Measurements from ENCODE around the gene PNMA8C. TPM values are rescaled to one million over a fixed set of nuclear protein-coding genes. Genes with fewer than 3 reads are reported as not detected.
A peak's percentile ranks its signal among the peaks of the same experiment; 100 is the strongest.

The PNMA8C gene
- total RNA-seq, 1 experiment from 2014 or later, result not detected

DNA sequence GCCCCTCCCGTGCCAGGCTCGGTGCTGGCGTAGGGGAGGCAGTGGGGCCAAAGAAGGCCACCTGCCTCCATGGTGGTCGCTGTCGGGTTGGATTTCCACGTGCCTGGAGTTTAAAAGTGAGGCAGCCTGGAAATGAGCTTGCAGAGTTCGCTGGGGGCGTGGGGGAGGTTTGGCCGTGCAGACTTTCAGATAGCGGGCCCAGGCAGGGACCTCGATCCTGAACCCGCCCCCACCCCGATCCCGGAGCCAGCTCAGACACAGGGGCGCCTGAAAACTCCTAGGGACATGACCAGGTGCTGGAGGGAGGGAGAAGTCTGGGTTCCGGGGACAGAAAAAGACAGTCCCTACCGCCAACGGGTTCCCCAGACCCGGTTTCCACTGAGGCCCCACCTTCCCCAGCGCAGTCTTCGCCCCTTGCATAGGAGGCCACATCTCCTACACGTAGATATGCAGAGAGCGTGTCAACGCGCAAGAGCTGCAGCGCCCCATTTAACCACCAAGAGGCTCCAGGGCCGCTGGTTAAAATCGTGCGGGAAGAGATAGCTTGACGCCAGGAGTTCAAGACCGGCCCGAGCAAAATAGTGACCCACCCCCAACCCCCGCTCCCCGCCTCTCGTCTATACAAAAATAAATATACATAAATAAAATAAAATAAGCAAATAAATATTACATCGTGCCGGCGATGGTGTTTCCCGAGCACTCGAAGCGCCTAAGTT lies 23.8 kb downstream of the PNMA8C start:
- Histone ChIP-seq H3K36me3 (ENCODE audit: low read depth, low read length) (no peaks in the 10 kb centered on the region), H3K9ac (ENCODE audit: low read length) (peak overlapping the region; percentile 29; the same call in 1 of the 2 replicates), H3K4me1 (ENCODE audit: insufficient read depth, low read length) (0 out of 2 replicates have a peak, but pooled peaks cover 4% of the 10 kb centered on the region), H3F3A (ENCODE audit: low read length, unreplicated experiment) (no peaks in the 10 kb centered on the region), H3K4me2 (ENCODE audit: low read length) (peak overlapping the region; percentile 79), H3K9me2 (replicated peaks; ENCODE audit: low read length) (no peaks in the 10 kb centered on the region), H3K79me2 (ENCODE audit: low read length) (no peaks in the 10 kb centered on the region), H3K9me3 (ENCODE audit: low read length) (no peaks in the 10 kb centered on the region), H3K4me3 (ENCODE audit: low read length) (peak overlapping the region; percentile 58), H3K27me3 (ENCODE audit: low read length) (no peaks in the 10 kb centered on the region), H2AFZ (ENCODE audit: low read length) (peak overlapping the region; percentile 87), H4K20me1 (ENCODE audit: low read length) (no peaks in the 10 kb centered on the region), H3K27ac (ENCODE audit: low read length) (no peak overlapping the region)
- BruUV-seq (replicated peaks), result no TSS peak
- ATAC-seq (0 out of 2 replicates have a peak, but pooled peaks have one; percentile 20), DNase-seq (peak; percentile 14)
- intact Hi-C loops (cut with micrococcal nuclease), result loop anchor here (10.0 kb wide), 1 partner anchor 110 kb away; no protein-coding TSS in a partner anchor
- CTCF ChIA-PET, result no interaction called here
- POLR2A ChIA-PET (ENCODE audit: unreplicated experiment), result no interaction called here
- TF ChIP-seq EZH2 (IDR thresholded peaks at IDR 0.05; ENCODE audit: low read length, unreplicated experiment), result no peak
- TF ChIP-seq, protein P1, sequence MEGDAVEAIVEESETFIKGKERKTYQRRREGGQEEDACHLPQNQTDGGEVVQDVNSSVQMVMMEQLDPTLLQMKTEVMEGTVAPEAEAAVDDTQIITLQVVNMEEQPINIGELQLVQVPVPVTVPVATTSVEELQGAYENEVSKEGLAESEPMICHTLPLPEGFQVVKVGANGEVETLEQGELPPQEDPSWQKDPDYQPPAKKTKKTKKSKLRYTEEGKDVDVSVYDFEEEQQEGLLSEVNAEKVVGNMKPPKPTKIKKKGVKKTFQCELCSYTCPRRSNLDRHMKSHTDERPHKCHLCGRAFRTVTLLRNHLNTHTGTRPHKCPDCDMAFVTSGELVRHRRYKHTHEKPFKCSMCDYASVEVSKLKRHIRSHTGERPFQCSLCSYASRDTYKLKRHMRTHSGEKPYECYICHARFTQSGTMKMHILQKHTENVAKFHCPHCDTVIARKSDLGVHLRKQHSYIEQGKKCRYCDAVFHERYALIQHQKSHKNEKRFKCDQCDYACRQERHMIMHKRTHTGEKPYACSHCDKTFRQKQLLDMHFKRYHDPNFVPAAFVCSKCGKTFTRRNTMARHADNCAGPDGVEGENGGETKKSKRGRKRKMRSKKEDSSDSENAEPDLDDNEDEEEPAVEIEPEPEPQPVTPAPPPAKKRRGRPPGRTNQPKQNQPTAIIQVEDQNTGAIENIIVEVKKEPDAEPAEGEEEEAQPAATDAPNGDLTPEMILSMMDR (conservative IDR thresholded peaks at IDR 0.05; ENCODE audit: low read depth, low read length), result no peak
- no peak for TF ChIP-seq EZH2phosphoT487 (IDR thresholded peaks at IDR 0.05; ENCODE audit: borderline replicate concordance, low read length)

DNA sequence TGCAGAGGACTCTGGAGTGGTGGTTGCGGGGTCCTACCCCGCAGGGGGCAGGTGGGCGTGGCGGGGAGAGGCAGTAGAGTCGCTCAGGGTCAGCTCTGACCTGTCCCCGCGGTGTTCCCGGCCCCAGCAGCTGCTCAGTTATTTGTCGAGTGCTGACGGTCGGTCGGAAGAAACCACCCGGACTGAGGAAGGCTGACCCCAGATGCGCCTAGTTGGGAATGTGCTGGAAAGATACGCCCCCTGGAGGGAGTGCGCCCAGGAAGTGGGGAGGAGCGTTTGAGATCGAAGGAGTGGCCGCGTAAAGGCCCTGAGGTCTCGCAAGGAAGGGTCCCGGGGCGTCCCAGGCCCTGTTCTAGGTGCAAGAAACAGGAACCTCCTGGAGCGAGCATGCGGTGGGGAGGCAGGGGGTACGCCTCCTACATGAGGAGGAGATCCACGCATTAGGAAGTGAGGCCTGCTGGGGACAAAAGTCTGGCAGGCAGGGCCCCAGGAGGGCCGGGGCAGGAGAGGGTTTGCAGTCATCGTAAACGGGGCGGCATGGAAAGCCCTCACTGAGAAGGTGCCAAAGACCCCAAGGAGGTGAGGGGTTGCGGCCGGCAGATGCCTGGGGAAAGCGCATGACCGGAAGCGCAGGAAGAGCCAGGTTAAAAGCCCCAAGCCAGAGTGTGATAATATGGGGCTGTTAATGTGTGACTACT lies 24.5 kb downstream of the PNMA8C start:
- Histone ChIP-seq H3K36me3 (ENCODE audit: low read depth, low read length) (no peaks in the 10 kb centered on the region), H3K4me1 (ENCODE audit: insufficient read depth, low read length) (0 out of 2 replicates have a peak, but pooled peaks cover 4% of the 10 kb centered on the region), H3K79me2 (ENCODE audit: low read length) (no peaks in the 10 kb centered on the region), H3K27me3 (ENCODE audit: low read length) (no peaks in the 10 kb centered on the region), H3K4me3 (ENCODE audit: low read length) (peak overlapping the region; percentile 58), H2AFZ (ENCODE audit: low read length) (peak overlapping the region; percentile 87), H3K9me3 (ENCODE audit: low read length) (no peaks in the 10 kb centered on the region), H3K4me2 (ENCODE audit: low read length) (peak overlapping the region; percentile 79), H3F3A (ENCODE audit: low read length, unreplicated experiment) (no peaks in the 10 kb centered on the region), H3K27ac (ENCODE audit: low read length) (no peak overlapping the region), H3K9me2 (replicated peaks; ENCODE audit: low read length) (no peaks in the 10 kb centered on the region), H4K20me1 (ENCODE audit: low read length) (no peaks in the 10 kb centered on the region), H3K9ac (ENCODE audit: low read length) (peak overlapping the region; percentile 29; the same call in 1 of the 2 replicates)
- peak; percentile 37 for DNase-seq
- intact Hi-C loops (cut with micrococcal nuclease), result loop anchor here (10.0 kb wide), 1 partner anchor 111 kb away; no protein-coding TSS in a partner anchor
- no TSS peak for BruUV-seq (replicated peaks)
- ATAC-seq, result peak; percentile 66
- TF ChIP-seq EZH2 (IDR thresholded peaks at IDR 0.05; ENCODE audit: low read length, unreplicated experiment) (no peak), EZH2phosphoT487 (IDR thresholded peaks at IDR 0.05; ENCODE audit: borderline replicate concordance, low read length) (no peak)
- TF ChIP-seq, protein P1 (conservative IDR thresholded peaks at IDR 0.05; ENCODE audit: low read depth, low read length), result peak; percentile 35; the same call in 1 of the 2 replicates
- CTCF ChIA-PET, result no interaction called here
- POLR2A ChIA-PET (ENCODE audit: unreplicated experiment), result no interaction called here

All from PC-3 (cell line).